AG08395 (cell line): ENCODE measurements around the gene TRMT44.

ENCODE experiments used
- DNase-seq: peaks from one replicate; pipeline ENCODE4 v3.0.0; 2012; ENCODE audit warnings: mixed read lengths, low spot score

TRMT44 gene

GRCh38 chr4:8493484-8493883, 52.9 kb downstream of the TRMT44 start:
- DNase-seq = no peak

- no peak for DNase-seq
Measured at GRCh38 chr4:8494218-8494617, 53.6 kb downstream of the TRMT44 start.

- no peak for DNase-seq
Measured at GRCh38 chr4:8494983-8495548, 54.5 kb downstream of the TRMT44 start.

- no peak for DNase-seq
Measured at GRCh38 chr4:8495803-8496202, 55.2 kb downstream of the TRMT44 start.

GRCh38 chr4:8497762-8498161, 57.2 kb downstream of the TRMT44 start:
- DNase-seq = no peak

GRCh38 chr4:8500966-8501365, 60.4 kb downstream of the TRMT44 start:
- DNase-seq = no peak

- no peak for DNase-seq
Measured at GRCh38 chr4:8501781-8502180, 61.2 kb downstream of the TRMT44 start.

GRCh38 chr4:8502371-8502770, 61.8 kb downstream of the TRMT44 start:
- no peak for DNase-seq

- DNase-seq = no peak
Measured at GRCh38 chr4:8502836-8503585, 62.4 kb downstream of the TRMT44 start.

GRCh38 chr4:8503801-8504200, 63.2 kb downstream of the TRMT44 start:
- DNase-seq = no peak

GRCh38 chr4:8504279-8505007, 63.9 kb downstream of the TRMT44 start:
- no peak for DNase-seq

GRCh38 chr4:8505229-8505628, 64.7 kb downstream of the TRMT44 start:
- no peak for DNase-seq

GRCh38 chr4:8506006-8506372, 65.4 kb downstream of the TRMT44 start:
- no peak for DNase-seq

GRCh38 chr4:8506373-8507195, 66.0 kb downstream of the TRMT44 start:
- DNase-seq = peak; percentile 63

GRCh38 chr4:8507196-8507570, 66.6 kb downstream of the TRMT44 start:
- peak; percentile 58 for DNase-seq

- no peak for DNase-seq
Measured at GRCh38 chr4:8507624-8508023, 67.0 kb downstream of the TRMT44 start.

- DNase-seq = no peak
Measured at GRCh38 chr4:8508266-8508665, 67.7 kb downstream of the TRMT44 start.

GRCh38 chr4:8508740-8509139, 68.2 kb downstream of the TRMT44 start:
- no peak for DNase-seq

GRCh38 chr4:8509311-8509950, 68.9 kb downstream of the TRMT44 start:
- no peak for DNase-seq

GRCh38 chr4:8510191-8510590, 69.6 kb downstream of the TRMT44 start:
- no peak for DNase-seq

- no peak for DNase-seq
Measured at GRCh38 chr4:8510611-8511285, 70.2 kb downstream of the TRMT44 start.
